ENCODE results near the gene ZNF532.

DNA sequence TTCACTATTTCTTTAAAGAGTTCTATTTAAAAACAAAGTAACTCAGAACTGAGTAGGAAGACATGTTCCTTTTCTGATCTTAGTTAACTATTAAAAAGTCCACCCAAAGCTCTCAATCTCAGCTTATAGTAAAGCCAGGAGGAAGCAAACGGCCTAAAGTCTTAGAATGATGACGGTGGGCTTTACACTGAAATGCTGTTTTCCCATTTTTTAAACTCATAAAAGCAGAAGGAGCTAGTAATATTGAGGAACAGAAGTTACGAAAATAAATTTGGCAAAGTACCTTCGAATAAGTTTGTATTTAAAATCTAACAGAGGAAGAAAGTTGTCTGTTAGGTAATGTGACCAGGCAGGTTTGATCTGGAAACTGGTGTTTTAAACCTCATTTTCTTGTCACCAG lies 111.1 kb downstream of the ZNF532 start:
- TF ChIP-seq, protein P1, sequence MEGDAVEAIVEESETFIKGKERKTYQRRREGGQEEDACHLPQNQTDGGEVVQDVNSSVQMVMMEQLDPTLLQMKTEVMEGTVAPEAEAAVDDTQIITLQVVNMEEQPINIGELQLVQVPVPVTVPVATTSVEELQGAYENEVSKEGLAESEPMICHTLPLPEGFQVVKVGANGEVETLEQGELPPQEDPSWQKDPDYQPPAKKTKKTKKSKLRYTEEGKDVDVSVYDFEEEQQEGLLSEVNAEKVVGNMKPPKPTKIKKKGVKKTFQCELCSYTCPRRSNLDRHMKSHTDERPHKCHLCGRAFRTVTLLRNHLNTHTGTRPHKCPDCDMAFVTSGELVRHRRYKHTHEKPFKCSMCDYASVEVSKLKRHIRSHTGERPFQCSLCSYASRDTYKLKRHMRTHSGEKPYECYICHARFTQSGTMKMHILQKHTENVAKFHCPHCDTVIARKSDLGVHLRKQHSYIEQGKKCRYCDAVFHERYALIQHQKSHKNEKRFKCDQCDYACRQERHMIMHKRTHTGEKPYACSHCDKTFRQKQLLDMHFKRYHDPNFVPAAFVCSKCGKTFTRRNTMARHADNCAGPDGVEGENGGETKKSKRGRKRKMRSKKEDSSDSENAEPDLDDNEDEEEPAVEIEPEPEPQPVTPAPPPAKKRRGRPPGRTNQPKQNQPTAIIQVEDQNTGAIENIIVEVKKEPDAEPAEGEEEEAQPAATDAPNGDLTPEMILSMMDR (IDR thresholded peaks at IDR 0.05; ENCODE audit: low read depth, low read length), result no peak
- no peak for TF ChIP-seq EZH2phosphoT487 (IDR thresholded peaks at IDR 0.05; ENCODE audit: low read depth)

Data from OCI-LY3 (cell line).